Heart right ventricle (tissue), 16 donors: ENCODE results near the gene FCN2. TPM values are rescaled to one million over a fixed set of nuclear protein-coding genes. Genes with fewer than 3 reads are reported as not detected.

Experiments
- ATAC-seq, 8 donors: fragments of 200-7000 bp; cut with Tn5 transposase; one replicate each; pipeline ENCODE4 v1.9.1; 2020; ENCODE audit warnings: mild to moderate bottlenecking in 8 of 8, moderate library complexity in 8 of 8, moderate number of reproducible peaks in 1 of 8
- DNase-seq, 2 donors: peaks; one replicate each; pipeline ENCODE4 v3.0.0-alpha.2; 2020
- H3K27ac ChIP-seq, 10 donors: fragments of 200-600 bp; sonication (generic) in 2 of 10; one replicate each; pipeline versions ENCODE4 v1.5.0 to v1.8.0; 2020 to 2022; ENCODE audit warnings: mild to moderate bottlenecking in 3 of 10
- H3K27me3 ChIP-seq, 7 donors: fragments of 200-600 bp; one replicate each; pipeline ENCODE4 v1.8.0; 2021 to 2022; ENCODE audit warnings: mild to moderate bottlenecking in 2 of 7
- H3K36me3 ChIP-seq, 9 donors: fragments of 200-600 bp; sonication (generic) in 1 of 9; one replicate each; pipeline versions ENCODE4 v1.5.0 to v1.8.0; 2020 to 2022; ENCODE audit warnings: mild to moderate bottlenecking in 2 of 9
- H3K4me1 ChIP-seq, 9 donors: fragments of 200-600 bp; sonication (generic) in 1 of 9; one replicate each; pipeline versions ENCODE4 v1.5.0 to v1.8.0; 2020 to 2022; ENCODE audit warnings: mild to moderate bottlenecking in 4 of 9
- H3K4me3 ChIP-seq, 10 donors: fragments of 200-600 bp; sonication (generic) in 2 of 10; one replicate each; pipeline versions ENCODE4 v1.5.0 to v1.8.0; 2020 to 2022; ENCODE audit warnings: mild to moderate bottlenecking in 7 of 10, moderate library complexity in 2 of 10
- H3K9me3 ChIP-seq, 11 donors: fragments of 200-600 bp in 10 of 11; sonication (generic) in 2 of 11; one replicate each; pipeline versions ENCODE4 v1.5.0 to v1.8.0; 2013 to 2022; ENCODE audit warnings: mild to moderate bottlenecking in 2 of 11, control low read depth in 1 of 11, moderate library complexity in 1 of 11
- CTCF ChIP-seq, 9 donors: fragments of 200-600 bp; sonication (generic) in 2 of 9; IDR thresholded peaks; one replicate each; pipeline versions ENCODE4 v1.5.0 to v1.8.0; 2021 to 2022; ENCODE audit warnings: antibody characterized with exemption in 9 of 9, mild to moderate bottlenecking in 5 of 9, moderate library complexity in 1 of 9
- WGBS, 2 donors: extraction: QIAGEN DNeasy Blood & Tissue Kit; methylation state at CpG; one replicate each; pipeline ENCODE4 v1.1.7; 2013; ENCODE audit warnings: inconsistent platforms in 1 of 2; 5-methylcytosine and 5-hydroxymethylcytosine counted together
- intact Hi-C, 10 donors: fragments of 100-400 bp; cut with DNase I; formaldehyde crosslinking; loops; one replicate each; pipeline versions ENCODE4 v1.11.1 to v1.14.2; 2022
- polyA plus RNA-seq, 2 donors: library from polyadenylated mRNA; stranded (reverse); fragments of 200-250 nt; gene quantifications; one replicate each; pipeline ENCODE4 v1.2.3, GENCODE V29; 2013
- total RNA-seq, 10 donors: library from RNA; stranded (reverse); fragmentation: NEBNext Ultra II Directional in 3 of 10; extraction: Animal tissue kit (Norgen Biotek cat#: 25700) in 3 of 10; gene quantifications; one replicate each; pipeline versions ENCODE4 v1.2.1 to v1.2.4, GENCODE V29; 2021 to 2023
- donor health status: Arrhythmogenic right ventricular cardiomyopathy.
- donor health status: ischemic (EF 13 %, LVEDD 7.1; RV severe dilation, severe dysfunction).
- donor health status: healthy with polysubstance abuse.
- donor health status: DM: no; HTN: yes; CAD: no.
- donor health status: DM: no; HTN: no; CAD: no.
- donor health status: ischemic (EF 25% LVEDD 6.9; RV normal size, moderate dysfunction).
- donor health status: ischemic (EF 25% LVEDD 5.7; RV mildly dilated, moderate dysfunction).
- donor health status: healthy.
- donor health status: DM: yes; HTN: yes; CAD: no.
- donor health status: Ischemic cardiomyopathy.
- donor health status: ischemic (EF 35%, LVEDD 5.7; RV mildly dilated, moderate dysfunction).
- donor health status: nonischemic (EF 11% LVEDD 7.7; RV severe dilation, severe dysfunction).
- donor health status: DM: yes; HTN: yes; CAD: no.
- donor health status: PGD.
- donor health status: ischemic (EF 29% LVEDD 5.4; RV normal size, mild dysfunction).
- donor health status: nonischemic (EF 23%, LVEDD 6.1; RV moderate dilation, normal function).

FCN2 gene
- total and polyA plus RNA-seq, 12 donors: 0.19 to 0.46 (median 0.26) TPM; not detected in 7

GRCh38 chr9:134875371-134875770 is 5.2 kb upstream of the FCN2 start:
- TF ChIP-seq CTCF (IDR thresholded peaks at IDR 0.05): no peak
- no peaks in the 10 kb centered on the region for H3K27me3 ChIP-seq
- 87 to 88% methylated on average over 1 of the region's 1 CpG for WGBS, 2 donors
- intact Hi-C loops: no loop called here
- peaks cover 0 to 14% (median 0%) of the 10 kb centered on the region in 11 donors for H3K9me3 ChIP-seq
- H3K4me3 ChIP-seq: no peak overlapping the region
- H3K4me1 ChIP-seq: peaks cover 0 to 23% (median 9%) of the 10 kb centered on the region in 9 donors
- no peaks in the 10 kb centered on the region for H3K36me3 ChIP-seq
- ATAC-seq: no peak
- no peak overlapping the region for H3K27ac ChIP-seq
- DNase-seq: no peak

- DNase-seq: no peak
- 89 to 92% methylated on average over 4 of the region's 4 CpGs for WGBS, 2 donors
Measured at GRCh38 chr9:134877541-134877940, 3.1 kb upstream of the FCN2 start.

GRCh38 chr9:134879664-134880483 is 736 bp upstream of the FCN2 start:
- Histone ChIP-seq H3K27ac (no peak overlapping the region), H3K4me3 (no peak overlapping the region), H3K36me3 (no peaks in the 10 kb centered on the region), H3K4me1 (peaks cover 0 to 9% (median 0%) of the 10 kb centered on the region in 9 donors), H3K9me3 (no peaks in the 10 kb centered on the region), H3K27me3 (peaks cover 0 to 4% (median 0%) of the 10 kb centered on the region in 7 donors)
- TF ChIP-seq CTCF (IDR thresholded peaks at IDR 0.05): no peak
- ATAC-seq (no peak), DNase-seq (no peak)
- WGBS, 2 donors: 89 to 90% methylated on average over 13 of the region's 13 CpGs
- intact Hi-C loops: no loop called here

More at GRCh38 chr9:134877541-134877940, 3.1 kb upstream of the FCN2 start:
- peaks cover 0 to 13% (median 0%) of the 10 kb centered on the region in 9 donors for H3K4me1 ChIP-seq
- H3K27ac ChIP-seq: no peak overlapping the region
- peaks cover 0 to 14% (median 0%) of the 10 kb centered on the region in 11 donors for H3K9me3 ChIP-seq
- H3K27me3 ChIP-seq: no peaks in the 10 kb centered on the region
- no peak for ATAC-seq
- no peak for TF ChIP-seq CTCF (IDR thresholded peaks at IDR 0.05)
- intact Hi-C loops: no loop called here
- H3K4me3 ChIP-seq: no peak overlapping the region
- no peaks in the 10 kb centered on the region for H3K36me3 ChIP-seq

- Histone ChIP-seq H3K4me1 (peaks cover 0 to 9% (median 0%) of the 10 kb centered on the region in 9 donors), H3K27ac (no peak overlapping the region), H3K36me3 (no peaks in the 10 kb centered on the region), H3K9me3 (no peaks in the 10 kb centered on the region), H3K4me3 (no peak overlapping the region), H3K27me3 (peaks cover 0 to 4% (median 0%) of the 10 kb centered on the region in 7 donors)
- DNase-seq (no peak), ATAC-seq (no peak)
- WGBS, 2 donors: 94 to 95% methylated on average over 13 of the region's 13 CpGs
- intact Hi-C loops: no loop called here
- no peak for TF ChIP-seq CTCF (IDR thresholded peaks at IDR 0.05)
Measured at GRCh38 chr9:134881313-134881670, 682 bp downstream of the FCN2 start.
